DMS153 treated with DMSO at 0.1 percent for 48 hours (cell line): ENCODE measurements around the gene MCC.

ENCODE experiments used
- DNase-seq: peaks from one replicate; lab custom pipeline; 2025; ENCODE audit not compliant: unreplicated experiment; lab: John Stamatoyannopoulos, UW

Gene MCC

GRCh38 chr5:113209498-113209897, 278.8 kb downstream of the MCC start:
- no peak for DNase-seq

- DNase-seq, result no peak
These were observed 282.4 kb downstream of the MCC start for GRCh38 chr5:113205807-113206206.

- DNase-seq, result no peak
These were observed 282.9 kb downstream of the MCC start for GRCh38 chr5:113205323-113205722.

GRCh38 chr5:113204525-113205161, 283.6 kb downstream of the MCC start:
- DNase-seq, result no peak

- no peak for DNase-seq
These were observed 284.3 kb downstream of the MCC start for GRCh38 chr5:113203916-113204315.

- no peak for DNase-seq
These were observed 285.2 kb downstream of the MCC start for GRCh38 chr5:113202746-113203716.

GRCh38 chr5:113202287-113202686, 286.0 kb downstream of the MCC start:
- DNase-seq, result no peak

GRCh38 chr5:113201715-113202114, 286.5 kb downstream of the MCC start:
- DNase-seq, result no peak

- no peak for DNase-seq
These were observed 288.9 kb downstream of the MCC start for GRCh38 chr5:113199122-113199905.

GRCh38 chr5:113197456-113198200, 290.6 kb downstream of the MCC start:
- DNase-seq, result no peak

GRCh38 chr5:113195771-113196170, 292.5 kb downstream of the MCC start:
- DNase-seq, result no peak

- no peak for DNase-seq
These were observed 293.0 kb downstream of the MCC start for GRCh38 chr5:113195251-113195650.

- DNase-seq, result no peak
These were observed 293.7 kb downstream of the MCC start for GRCh38 chr5:113194591-113194990.

GRCh38 chr5:113194125-113194524, 294.1 kb downstream of the MCC start:
- no peak for DNase-seq

GRCh38 chr5:113193311-113193978, 294.8 kb downstream of the MCC start:
- DNase-seq, result no peak

- DNase-seq, result no peak
These were observed 295.7 kb downstream of the MCC start for GRCh38 chr5:113192541-113192940.

GRCh38 chr5:113190347-113190746, 297.9 kb downstream of the MCC start:
- no peak for DNase-seq

GRCh38 chr5:113189291-113189690, 299.0 kb downstream of the MCC start:
- no peak for DNase-seq

GRCh38 chr5:113188436-113188835, 299.8 kb downstream of the MCC start:
- no peak for DNase-seq

- no peak for DNase-seq
These were observed 300.3 kb downstream of the MCC start for GRCh38 chr5:113187906-113188305.
